SK-N-SH (cell line): Measurements from ENCODE around the gene C16orf74. TPM values are rescaled to one million over a fixed set of nuclear protein-coding genes. Genes with fewer than 3 reads are reported as not detected.

Experiments used
- CTCF ChIA-PET: fragments of 300-600, 350-600 bp; formaldehyde crosslinking; extraction: SDS; loops from one replicate; lab custom pipeline; 2021; lab: Yijun Ruan, JAX
- POLR2A ChIA-PET: fragments of 350-600 bp; sonication (Branson Sonifier 250); formaldehyde crosslinking; extraction: SDS; loops from one replicate; lab custom pipeline; 2020; ENCODE audit warnings: antibody characterized with exemption, inconsistent platforms; lab: Yijun Ruan, JAX
- DNase-seq: peaks from one replicate; pipeline ENCODE4 v3.0.0; 2012
- H2AFZ ChIP-seq: fragments of 200-600 bp; sonication (generic); 2 replicates; pipeline ENCODE4 v1.8.1; 2016; ENCODE audit warnings: antibody characterized with exemption, mild to moderate bottlenecking, low read depth
- H3F3A ChIP-seq: fragments of 200-600 bp; sonication (generic); replicated peaks from 2 replicates; pipeline ENCODE3; 2016; ENCODE audit warnings: antibody characterized with exemption, mild to moderate bottlenecking; ENCODE audit not compliant: insufficient read depth
- H3K27ac ChIP-seq, 2 experiments: fragments of 200-500 bp in 1 of 2; fragments of 200-600 bp in 1 of 2; sonication (Bioruptor generic) in 1 of 2; sonication (generic), shearing (Covaris generic) in 1 of 2; 2 replicates each; pipeline versions ENCODE4 v1.5.1 to v1.6.1; 2014 to 2016; ENCODE audit warnings: low read depth in 2 of 2, inconsistent platforms in 1 of 2, low read length in 1 of 2, mild to moderate bottlenecking in 1 of 2, mixed read lengths in 1 of 2
- H3K27me3 ChIP-seq: fragments of 200-600 bp; sonication (generic), shearing (Covaris generic); 2 replicates; pipeline ENCODE4 v1.6.1; 2016; ENCODE audit warnings: mixed run types; ENCODE audit not compliant: insufficient read depth
- H3K36me3 ChIP-seq, 2 experiments: fragments of 200-500 bp in 1 of 2; fragments of 200-600 bp in 1 of 2; sonication (Bioruptor generic) in 1 of 2; sonication (generic) in 1 of 2; replicated peaks in 1 of 2; 2 replicates each; pipeline versions ENCODE3 to v1.5.1; 2014 to 2016; ENCODE audit warnings: low read length in 1 of 2, mild to moderate bottlenecking in 1 of 2; ENCODE audit not compliant: insufficient read depth in 2 of 2, control insufficient read depth in 1 of 2
- H3K4me1 ChIP-seq, 2 experiments: fragments of 200-500 bp in 1 of 2; fragments of 200-600 bp in 1 of 2; sonication (Bioruptor generic) in 1 of 2; sonication (generic), shearing (Covaris generic) in 1 of 2; 2 replicates each; pipeline versions ENCODE4 v1.5.1 to v1.6.1; 2014 to 2016; ENCODE audit warnings: low read depth in 1 of 2, low read length in 1 of 2, mixed run types in 1 of 2; ENCODE audit not compliant: insufficient read depth in 2 of 2, control insufficient read depth in 1 of 2
- H3K4me2 ChIP-seq: fragments of 200-600 bp; sonication (generic), shearing (Covaris generic); 2 replicates; pipeline ENCODE4 v1.6.1; 2017; ENCODE audit warnings: mixed run types
- H3K4me3 ChIP-seq, 2 experiments: fragments of 200-500 bp in 1 of 2; fragments of 200-600 bp in 1 of 2; sonication (Bioruptor generic) in 1 of 2; sonication (generic), shearing (Covaris generic) in 1 of 2; 2 replicates each; pipeline versions ENCODE4 v1.5.1 to v1.8.1; 2014 to 2016; ENCODE audit warnings: low read depth in 2 of 2, inconsistent platforms in 1 of 2, low read length in 1 of 2, mild to moderate bottlenecking in 1 of 2, mixed read lengths in 1 of 2, moderate library complexity in 1 of 2
- H3K79me2 ChIP-seq: fragments of 200-600 bp; sonication (generic); 2 replicates; pipeline ENCODE4 v1.8.1; 2017; ENCODE audit warnings: mild to moderate bottlenecking; ENCODE audit not compliant: insufficient read depth
- H3K9ac ChIP-seq: fragments of 200-600 bp; sonication (generic); 2 replicates; pipeline ENCODE4 v1.6.1; 2017; ENCODE audit warnings: mixed run types
- H3K9me2 ChIP-seq: fragments of 200-600 bp; sonication (generic); 2 replicates; pipeline ENCODE4 v1.6.1; 2017; ENCODE audit warnings: mixed run types
- H3K9me3 ChIP-seq: fragments of 200-600 bp; sonication (generic); 2 replicates; pipeline ENCODE4 v1.6.1; 2017; ENCODE audit warnings: mixed run types, mild to moderate bottlenecking, moderate library complexity
- H4K20me1 ChIP-seq: fragments of 200-600 bp; sonication (generic); 2 replicates; pipeline ENCODE4 v1.6.1; 2017; ENCODE audit warnings: mild to moderate bottlenecking, mixed run types; ENCODE audit not compliant: insufficient read depth
- CHD2 ChIP-seq: fragments of 150-350 bp; IDR thresholded peaks from 2 replicates; pipeline ENCODE4 v1.6.1; 2018; ENCODE audit warnings: low read length; ENCODE audit not compliant: partially characterized antibody
- EP300 ChIP-seq, 2 experiments: IDR thresholded peaks; 2 replicates each; pipeline versions ENCODE4 v1.4.0 to v1.6.1; 2012; ENCODE audit warnings: borderline replicate concordance in 1 of 2, low read depth in 1 of 2, low read length in 1 of 2
- FOSL2 ChIP-seq: IDR thresholded peaks from 2 replicates; pipeline ENCODE4 v1.4.0; 2012; ENCODE audit warnings: low read depth, mild to moderate bottlenecking, moderate library complexity, borderline replicate concordance
- FOXJ3 ChIP-seq: sonication (generic); formaldehyde crosslinking; IDR thresholded peaks from 2 replicates; pipeline ENCODE4 v1.5.1; 2020; ENCODE audit warnings: mild to moderate bottlenecking, missing genetic modification reagents
- GABPA ChIP-seq: IDR thresholded peaks from 2 replicates; pipeline ENCODE4 v1.4.0; 2012; ENCODE audit warnings: low read depth, mild to moderate bottlenecking
- JUND ChIP-seq: IDR thresholded peaks from 2 replicates; pipeline ENCODE4 v1.4.0; 2012
- MXI1 ChIP-seq: IDR thresholded peaks from 2 replicates; pipeline ENCODE4 v1.6.1; 2012; ENCODE audit warnings: mild to moderate bottlenecking, low read depth, low read length, improper control_type of control experiment
- NFIC ChIP-seq: IDR thresholded peaks from 2 replicates; pipeline ENCODE4 v1.4.0; 2012; ENCODE audit warnings: borderline replicate concordance
- NRF1 ChIP-seq: IDR thresholded peaks from 2 replicates; pipeline ENCODE4 v1.6.1; 2012; ENCODE audit warnings: low read depth, mild to moderate bottlenecking, low read length
- POLR2AphosphoS5 ChIP-seq: IDR thresholded peaks from 2 replicates; pipeline ENCODE4 v1.6.1; 2012; ENCODE audit warnings: low read depth, low read length
- RAD21 ChIP-seq: IDR thresholded peaks from 2 replicates; pipeline ENCODE4 v1.6.1; 2012; ENCODE audit warnings: mild to moderate bottlenecking, low read length
- RCOR1 ChIP-seq: fragments of 150-350 bp; IDR thresholded peaks from 2 replicates; pipeline ENCODE4 v1.6.1; 2017; ENCODE audit warnings: antibody characterized with exemption, low read length
- RXRA ChIP-seq: IDR thresholded peaks from 2 replicates; pipeline ENCODE4 v1.4.0; 2012; ENCODE audit warnings: low read depth, mild to moderate bottlenecking, borderline replicate concordance
- TCF12 ChIP-seq: IDR thresholded peaks from 2 replicates; pipeline ENCODE4 v1.4.0; 2012
- WGBS: methylation state at CpG from one replicate; pipeline ENCODE4 v1.1.6; 2017; ENCODE audit warnings: low lambda C conversion rate; 5-methylcytosine and 5-hydroxymethylcytosine counted together
- polyA plus RNA-seq, 3 experiments: library from polyadenylated mRNA; depleted of rRNA; stranded (reverse); fragments of >200 nt; gene quantifications; 2 replicates each; pipeline ENCODE4 v1.2.3, GENCODE V29; 2012
- TF ChIP-seq, protein P1 (sequence below): fragments of 150-350 bp; IDR thresholded peaks from 2 replicates; pipeline ENCODE4 v1.6.1; 2017; ENCODE audit warnings: antibody characterized with exemption, low read length, low read depth, borderline replicate concordance
- TF ChIP-seq, protein P2 (sequence below): IDR thresholded peaks from 2 replicates; pipeline ENCODE4 v1.4.0; 2012; ENCODE audit warnings: low read depth
- TF ChIP-seq, protein P3 (sequence below): IDR thresholded peaks from 2 replicates; pipeline ENCODE4 v1.4.0; 2012; ENCODE audit warnings: low read depth, borderline replicate concordance
- TF ChIP-seq, protein P4 (sequence below): IDR thresholded peaks from 2 replicates; pipeline ENCODE4 v1.6.1; 2012; ENCODE audit warnings: mild to moderate bottlenecking, low read depth, low read length, moderate library complexity

The C16orf74 gene
- polyA plus RNA-seq, 1 of the 3 experiments (the other 2 are of a cell fraction), result 27.2 TPM

DNA sequence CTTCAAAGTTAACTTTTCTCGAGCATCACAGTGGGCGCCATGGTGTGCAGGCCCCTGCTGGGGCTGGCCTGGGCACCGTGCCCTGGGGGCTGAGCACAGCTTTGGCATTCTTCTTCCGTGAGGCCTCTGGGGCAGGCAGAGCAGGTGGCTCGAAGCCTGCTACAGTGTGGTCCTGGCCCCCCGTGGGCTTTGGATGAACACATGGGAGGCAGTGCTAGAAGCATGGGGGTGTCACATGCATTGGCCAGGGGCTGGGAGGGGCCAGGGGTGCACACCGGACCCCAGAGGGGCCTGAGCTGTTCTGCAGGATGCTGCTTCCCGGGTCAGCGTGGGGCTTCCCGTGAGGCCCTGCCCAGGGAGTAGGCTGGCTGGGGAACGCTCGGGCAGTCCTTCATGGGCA, 12.1 kb upstream of the C16orf74 start:
- no peaks in the 10 kb centered on the region for H3K36me3 ChIP-seq
- WGBS, result 78% methylated on average over 5 of the region's 12 CpGs
- H3F3A ChIP-seq, result peaks cover 10% of the 10 kb centered on the region
- CTCF ChIA-PET, result interaction anchor here (1.0 to 2.3 kb wide), 3 partner anchors 8 to 24 kb away, joined by 3 to 5 read pairs (median 5); no protein-coding TSS in a partner anchor
- no peak for TF ChIP-seq FOXJ3 (CRISPR knock-in tag)
- TF ChIP-seq TCF12, result no peak
- no peak for TF ChIP-seq RAD21
- TF ChIP-seq FOSL2, result no peak
- no peak for TF ChIP-seq POLR2AphosphoS5
- no peak for TF ChIP-seq RCOR1
- TF ChIP-seq MXI1, result no peak
- TF ChIP-seq, protein P1, sequence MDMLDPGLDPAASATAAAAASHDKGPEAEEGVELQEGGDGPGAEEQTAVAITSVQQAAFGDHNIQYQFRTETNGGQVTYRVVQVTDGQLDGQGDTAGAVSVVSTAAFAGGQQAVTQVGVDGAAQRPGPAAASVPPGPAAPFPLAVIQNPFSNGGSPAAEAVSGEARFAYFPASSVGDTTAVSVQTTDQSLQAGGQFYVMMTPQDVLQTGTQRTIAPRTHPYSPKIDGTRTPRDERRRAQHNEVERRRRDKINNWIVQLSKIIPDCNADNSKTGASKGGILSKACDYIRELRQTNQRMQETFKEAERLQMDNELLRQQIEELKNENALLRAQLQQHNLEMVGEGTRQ, result no peak
- no peak for TF ChIP-seq NFIC
- no peak for TF ChIP-seq RXRA
- TF ChIP-seq, protein P2, sequence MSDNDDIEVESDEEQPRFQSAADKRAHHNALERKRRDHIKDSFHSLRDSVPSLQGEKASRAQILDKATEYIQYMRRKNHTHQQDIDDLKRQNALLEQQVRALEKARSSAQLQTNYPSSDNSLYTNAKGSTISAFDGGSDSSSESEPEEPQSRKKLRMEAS, result no peak
- no peak for TF ChIP-seq JUND
- TF ChIP-seq, protein P3, sequence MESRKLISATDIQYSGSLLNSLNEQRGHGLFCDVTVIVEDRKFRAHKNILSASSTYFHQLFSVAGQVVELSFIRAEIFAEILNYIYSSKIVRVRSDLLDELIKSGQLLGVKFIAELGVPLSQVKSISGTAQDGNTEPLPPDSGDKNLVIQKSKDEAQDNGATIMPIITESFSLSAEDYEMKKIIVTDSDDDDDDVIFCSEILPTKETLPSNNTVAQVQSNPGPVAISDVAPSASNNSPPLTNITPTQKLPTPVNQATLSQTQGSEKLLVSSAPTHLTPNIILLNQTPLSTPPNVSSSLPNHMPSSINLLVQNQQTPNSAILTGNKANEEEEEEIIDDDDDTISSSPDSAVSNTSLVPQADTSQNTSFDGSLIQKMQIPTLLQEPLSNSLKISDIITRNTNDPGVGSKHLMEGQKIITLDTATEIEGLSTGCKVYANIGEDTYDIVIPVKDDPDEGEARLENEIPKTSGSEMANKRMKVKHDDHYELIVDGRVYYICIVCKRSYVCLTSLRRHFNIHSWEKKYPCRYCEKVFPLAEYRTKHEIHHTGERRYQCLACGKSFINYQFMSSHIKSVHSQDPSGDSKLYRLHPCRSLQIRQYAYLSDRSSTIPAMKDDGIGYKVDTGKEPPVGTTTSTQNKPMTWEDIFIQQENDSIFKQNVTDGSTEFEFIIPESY, result no peak
- TF ChIP-seq, protein P4, sequence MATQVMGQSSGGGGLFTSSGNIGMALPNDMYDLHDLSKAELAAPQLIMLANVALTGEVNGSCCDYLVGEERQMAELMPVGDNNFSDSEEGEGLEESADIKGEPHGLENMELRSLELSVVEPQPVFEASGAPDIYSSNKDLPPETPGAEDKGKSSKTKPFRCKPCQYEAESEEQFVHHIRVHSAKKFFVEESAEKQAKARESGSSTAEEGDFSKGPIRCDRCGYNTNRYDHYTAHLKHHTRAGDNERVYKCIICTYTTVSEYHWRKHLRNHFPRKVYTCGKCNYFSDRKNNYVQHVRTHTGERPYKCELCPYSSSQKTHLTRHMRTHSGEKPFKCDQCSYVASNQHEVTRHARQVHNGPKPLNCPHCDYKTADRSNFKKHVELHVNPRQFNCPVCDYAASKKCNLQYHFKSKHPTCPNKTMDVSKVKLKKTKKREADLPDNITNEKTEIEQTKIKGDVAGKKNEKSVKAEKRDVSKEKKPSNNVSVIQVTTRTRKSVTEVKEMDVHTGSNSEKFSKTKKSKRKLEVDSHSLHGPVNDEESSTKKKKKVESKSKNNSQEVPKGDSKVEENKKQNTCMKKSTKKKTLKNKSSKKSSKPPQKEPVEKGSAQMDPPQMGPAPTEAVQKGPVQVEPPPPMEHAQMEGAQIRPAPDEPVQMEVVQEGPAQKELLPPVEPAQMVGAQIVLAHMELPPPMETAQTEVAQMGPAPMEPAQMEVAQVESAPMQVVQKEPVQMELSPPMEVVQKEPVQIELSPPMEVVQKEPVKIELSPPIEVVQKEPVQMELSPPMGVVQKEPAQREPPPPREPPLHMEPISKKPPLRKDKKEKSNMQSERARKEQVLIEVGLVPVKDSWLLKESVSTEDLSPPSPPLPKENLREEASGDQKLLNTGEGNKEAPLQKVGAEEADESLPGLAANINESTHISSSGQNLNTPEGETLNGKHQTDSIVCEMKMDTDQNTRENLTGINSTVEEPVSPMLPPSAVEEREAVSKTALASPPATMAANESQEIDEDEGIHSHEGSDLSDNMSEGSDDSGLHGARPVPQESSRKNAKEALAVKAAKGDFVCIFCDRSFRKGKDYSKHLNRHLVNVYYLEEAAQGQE, result no peak
- TF ChIP-seq EP300 (IDR thresholded peaks at IDR 0.05; ENCODE audit: borderline replicate concordance in 1 of 2, low read depth in 1 of 2, low read length in 1 of 2), result no peak
- TF ChIP-seq GABPA, result no peak
- no peak for TF ChIP-seq CHD2
- no peak for TF ChIP-seq NRF1
- TF ChIP-seq, all 33 proteins: peak for 0
- no peaks in the 10 kb centered on the region for H3K79me2 ChIP-seq
- H3K4me3 ChIP-seq, result no peak overlapping the region
- no peak overlapping the region for H3K27ac ChIP-seq
- no peaks in the 10 kb centered on the region for H4K20me1 ChIP-seq
- POLR2A ChIA-PET, result no interaction called here
- peaks cover 1 to 7% of the 10 kb centered on the region in 2 experiments; a peak in 3 of 4 replicates for H3K4me1 ChIP-seq
- no peaks in the 10 kb centered on the region for H3K9me3 ChIP-seq
- no peak for DNase-seq
- no peak overlapping the region for H2AFZ ChIP-seq
- no peak overlapping the region for H3K4me2 ChIP-seq
- no peak overlapping the region for H3K9ac ChIP-seq
- H3K9me2 ChIP-seq, result no peaks in the 10 kb centered on the region
- H3K27me3 ChIP-seq, result peaks cover 6% of the 10 kb centered on the region; the same call in 1 of the 2 replicates
